Thoracic aorta (tissue), 2 donors: ENCODE measurements around the gene CABCOCO1. TPM values are rescaled to one million over a fixed set of nuclear protein-coding genes. Genes with fewer than 3 reads are reported as not detected.
"Not testable (repeated sequence)": the region's sequence is repeated elsewhere in the genome, so short reads cannot be mapped to it uniquely, and the experiment has no call there.

Experiments used
- ATAC-seq: fragments of 150-250 bp; one replicate; pipeline ENCODE4 v1.8.0; 2017; ENCODE audit warnings: low read depth; ENCODE audit not compliant: insufficient number of reproducible peaks, low FRiP score
- DNase-seq: peaks from one replicate; pipeline ENCODE4 v3.0.0-alpha.2; 2020; ENCODE audit warnings: low spot score
- H3K27ac ChIP-seq, 2 donors: fragments of 200-600 bp; sonication (generic); 1 replicate in 1 of 2; 2 replicates in 1 of 2; pipeline ENCODE4 v1.5.1; 2016; ENCODE audit warnings: mild to moderate bottlenecking in 2 of 2, moderate library complexity in 2 of 2
- H3K27me3 ChIP-seq: fragments of 200-600 bp; sonication (generic); replicated peaks from 2 replicates; pipeline ENCODE4 v1.6.0; 2016; ENCODE audit warnings: mild to moderate bottlenecking; ENCODE audit not compliant: insufficient read depth
- H3K36me3 ChIP-seq: fragments of 200-600 bp; sonication (generic); one replicate; pipeline ENCODE4 v1.5.1; 2016
- H3K4me1 ChIP-seq, 2 donors: fragments of 200-600 bp; sonication (generic); 1 replicate in 1 of 2; 2 replicates in 1 of 2; pipeline versions ENCODE4 v1.5.1 to v1.6.0; 2016; ENCODE audit warnings: low read depth in 2 of 2, mild to moderate bottlenecking in 1 of 2; ENCODE audit not compliant: control insufficient read depth in 1 of 2
- H3K4me3 ChIP-seq: fragments of 200-600 bp; sonication (generic); 2 replicates; pipeline ENCODE4 v1.5.1; 2016; ENCODE audit warnings: mild to moderate bottlenecking
- H3K9me3 ChIP-seq: fragments of 200-600 bp; sonication (generic); 2 replicates; pipeline ENCODE4 v1.5.1; 2016
- CTCF ChIP-seq: fragments of 200-600 bp; sonication (generic); IDR thresholded peaks from one replicate; pipeline ENCODE4 v1.5.1; 2019; ENCODE audit warnings: antibody characterized with exemption
- total RNA-seq, 2 donors: library from RNA; depleted of rRNA; stranded (reverse); fragments of >200 nt; gene quantifications; one replicate each; pipeline versions ENCODE4 v1.1.0 to v1.2.3, GENCODE V29; 2016

The CABCOCO1 gene
- total RNA-seq, 2 donors from 2014 or later: 1.1 TPM; not detected in 1

DNA sequence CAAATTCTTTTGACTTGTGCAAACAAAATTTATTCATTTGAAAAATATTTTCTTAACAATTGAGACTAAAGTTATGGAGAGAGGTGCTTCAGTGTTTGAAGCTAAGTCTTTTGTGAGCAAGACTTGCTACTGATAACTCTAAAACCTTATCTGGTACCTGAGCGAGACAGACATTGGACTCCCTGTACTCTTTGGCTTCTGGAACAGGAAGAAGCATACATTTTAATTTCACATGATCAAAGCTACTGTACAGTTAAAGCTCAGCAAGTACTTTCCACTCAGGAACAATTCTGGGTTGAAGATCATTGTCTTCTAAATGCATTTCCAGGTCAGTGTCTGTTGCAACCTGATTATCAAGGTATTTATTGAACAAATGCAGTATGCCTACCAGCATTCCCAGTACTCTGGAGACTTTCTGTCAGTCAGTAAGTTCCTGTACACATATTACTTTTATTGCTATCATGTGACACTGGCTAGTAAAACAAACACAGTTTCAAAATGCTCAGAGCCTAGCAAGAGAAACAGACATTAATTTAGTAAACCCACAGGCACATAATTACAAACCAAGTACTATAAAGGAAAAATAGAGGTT is 42.4 kb downstream of the CABCOCO1 start:
- H3K9me3 ChIP-seq: no peaks in the 10 kb centered on the region
- no peak overlapping the region for H3K27ac ChIP-seq
- H3K4me1 ChIP-seq: peaks cover 0 to 4% of the 10 kb centered on the region in 2 donors
- H3K36me3 ChIP-seq: no peaks in the 10 kb centered on the region
- no peaks in the 10 kb centered on the region for H3K27me3 ChIP-seq
- no peak for TF ChIP-seq CTCF
- ATAC-seq: no peak
- no peak for DNase-seq
- H3K4me3 ChIP-seq: no peak overlapping the region

GRCh38 chr10:61708846-61709245 is 46.1 kb downstream of the CABCOCO1 start:
- Histone ChIP-seq H3K4me1 (peaks cover 0 to 4% of the 10 kb centered on the region in 2 donors), H3K36me3 (no peaks in the 10 kb centered on the region), H3K4me3 (no peak overlapping the region), H3K9me3 (no peaks in the 10 kb centered on the region), H3K27ac (no peak overlapping the region), H3K27me3 (no peaks in the 10 kb centered on the region)
- TF ChIP-seq CTCF: no peak
- ATAC-seq: no peak
- no peak for DNase-seq

GRCh38 chr10:61712105-61712504 is 49.4 kb downstream of the CABCOCO1 start:
- ATAC-seq, H3K27ac ChIP-seq, H3K9me3 ChIP-seq, H3K4me1 ChIP-seq, H3K4me3 ChIP-seq, H3K36me3 ChIP-seq, DNase-seq, H3K27me3 ChIP-seq: not testable (repeated sequence)

- DNase-seq, H3K9me3 ChIP-seq, H3K36me3 ChIP-seq, H3K27ac ChIP-seq, H3K4me1 ChIP-seq, H3K27me3 ChIP-seq, H3K4me3 ChIP-seq, ATAC-seq: not testable (repeated sequence)
Measured at GRCh38 chr10:61719475-61719874, 56.7 kb downstream of the CABCOCO1 start.

GRCh38 chr10:61719906-61720305 is 57.2 kb downstream of the CABCOCO1 start:
- no peaks in the 10 kb centered on the region for H3K27me3 ChIP-seq

DNA sequence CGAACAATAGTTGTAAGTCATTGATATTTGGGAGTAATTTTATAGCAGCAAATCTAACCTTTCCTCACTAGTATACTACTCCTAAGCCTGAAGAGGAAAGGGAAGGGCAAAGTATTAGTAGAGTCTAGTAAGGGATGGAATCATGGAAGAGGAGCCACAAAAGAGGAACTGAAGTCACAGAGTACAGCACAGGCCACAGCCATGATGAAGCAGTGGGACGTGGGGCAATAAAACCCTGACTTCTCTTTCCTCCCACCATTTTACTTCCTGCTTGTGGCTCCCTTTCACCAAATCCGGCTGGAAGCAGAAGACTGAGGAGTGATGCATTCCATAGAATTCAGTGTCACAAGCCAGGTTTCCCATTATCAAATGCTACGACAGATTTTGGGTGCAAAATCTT is 58.7 kb downstream of the CABCOCO1 start:
- Histone ChIP-seq H3K27me3 (no peaks in the 10 kb centered on the region), H3K27ac (no peak overlapping the region), H3K9me3 (no peaks in the 10 kb centered on the region), H3K36me3 (no peaks in the 10 kb centered on the region), H3K4me1 (no peaks in the 10 kb centered on the region), H3K4me3 (no peak overlapping the region)
- DNase-seq (no peak), ATAC-seq (no peak)
- no peak for TF ChIP-seq CTCF

More at GRCh38 chr10:61719906-61720305, 57.2 kb downstream of the CABCOCO1 start:
- H3K4me3 ChIP-seq: no peak overlapping the region
- H3K27ac ChIP-seq: no peak overlapping the region
- H3K9me3 ChIP-seq: no peaks in the 10 kb centered on the region
- ATAC-seq (no peak), DNase-seq (no peak)
- no peaks in the 10 kb centered on the region for H3K4me1 ChIP-seq
- TF ChIP-seq CTCF: no peak
- H3K36me3 ChIP-seq: no peaks in the 10 kb centered on the region

GRCh38 chr10:61725221-61725620 is 62.5 kb downstream of the CABCOCO1 start:
- not testable (repeated sequence) for ATAC-seq, H3K4me3 ChIP-seq, H3K27me3 ChIP-seq, DNase-seq, H3K9me3 ChIP-seq, H3K4me1 ChIP-seq, H3K36me3 ChIP-seq, H3K27ac ChIP-seq
